ENCODE results near the gene TTC34.

TTC34 gene

DNA sequence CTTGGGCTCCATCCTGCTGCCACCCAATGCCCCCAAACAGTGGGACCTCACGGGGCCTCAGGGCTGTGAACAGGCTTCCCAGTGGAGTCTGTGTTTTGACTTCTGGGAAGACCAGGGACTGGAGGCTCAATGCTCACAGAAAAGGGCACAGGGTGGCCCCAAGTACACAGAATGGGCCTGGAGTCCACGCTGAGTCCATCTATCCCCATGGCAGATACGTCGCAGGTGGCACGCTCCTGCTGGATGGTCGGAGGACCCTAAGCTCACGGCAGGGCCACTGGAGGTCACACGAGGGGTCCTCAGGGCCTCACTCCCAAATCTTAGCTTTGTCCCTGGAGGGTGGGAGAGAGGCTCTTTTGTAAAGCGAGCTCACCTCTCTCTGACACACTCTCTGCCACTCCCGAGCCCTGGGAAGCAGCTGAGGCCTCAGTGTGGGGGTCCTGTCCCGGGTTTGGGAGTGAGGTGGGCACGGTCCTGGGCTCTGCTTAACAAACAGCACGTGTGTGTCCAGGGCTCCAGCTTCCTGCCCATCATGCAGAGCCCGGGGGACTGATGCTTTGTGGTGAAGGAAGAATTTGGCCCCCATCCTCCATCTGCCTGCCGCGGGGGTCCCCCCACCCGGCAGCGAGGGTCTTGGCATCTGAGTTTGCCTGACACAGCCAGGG, 27.2 kb upstream of the TTC34 start:
- no peak for DNase-seq (ENCODE audit: low read depth)

- DNase-seq (ENCODE audit: low read depth), result no peak
These were observed 25.3 kb upstream of the TTC34 start for GRCh38 chr1:2826736-2827292.

- no peak for DNase-seq (ENCODE audit: low read depth)
These were observed 24.8 kb upstream of the TTC34 start for GRCh38 chr1:2826316-2826715.

- no peak for DNase-seq (ENCODE audit: low read depth)
These were observed 24.1 kb upstream of the TTC34 start for GRCh38 chr1:2825487-2826189.

- DNase-seq (ENCODE audit: low read depth), result no peak
These were observed 23.5 kb upstream of the TTC34 start for GRCh38 chr1:2824999-2825398.

DNA sequence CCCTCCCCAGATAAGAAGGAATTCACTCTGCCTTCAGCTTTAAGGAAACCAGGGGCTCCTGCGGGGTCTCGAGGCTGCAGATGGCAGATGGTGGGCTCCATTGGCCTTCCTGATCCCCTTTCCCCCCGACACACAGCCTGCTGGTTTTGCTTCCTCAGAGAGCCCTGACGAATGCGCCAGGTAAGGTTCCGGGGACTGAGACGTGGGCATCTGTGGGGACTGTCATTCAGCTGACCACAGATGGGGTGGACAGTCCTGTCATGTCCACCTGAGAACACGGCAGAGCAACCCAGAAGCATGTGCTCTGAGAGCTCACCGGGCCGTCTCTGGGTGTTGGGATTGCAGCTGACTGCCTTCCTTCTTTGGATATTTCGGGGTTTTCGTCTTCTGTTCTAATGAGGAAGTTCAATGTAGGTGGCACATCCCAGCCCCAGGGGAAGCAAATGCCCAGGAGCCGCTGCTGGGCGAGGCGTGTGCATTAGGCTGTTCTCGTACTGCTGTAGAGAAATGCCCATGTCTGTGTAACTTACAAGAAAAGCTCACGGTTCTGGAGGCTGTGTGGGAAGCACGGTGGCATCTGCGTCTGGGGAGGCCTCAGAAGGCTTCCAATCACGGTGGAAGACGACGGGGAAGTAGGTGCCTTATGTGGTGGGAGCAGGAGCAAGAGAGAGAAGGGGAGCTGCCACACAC, 22.6 kb upstream of the TTC34 start:
- no peak for DNase-seq (ENCODE audit: low read depth)

DNA sequence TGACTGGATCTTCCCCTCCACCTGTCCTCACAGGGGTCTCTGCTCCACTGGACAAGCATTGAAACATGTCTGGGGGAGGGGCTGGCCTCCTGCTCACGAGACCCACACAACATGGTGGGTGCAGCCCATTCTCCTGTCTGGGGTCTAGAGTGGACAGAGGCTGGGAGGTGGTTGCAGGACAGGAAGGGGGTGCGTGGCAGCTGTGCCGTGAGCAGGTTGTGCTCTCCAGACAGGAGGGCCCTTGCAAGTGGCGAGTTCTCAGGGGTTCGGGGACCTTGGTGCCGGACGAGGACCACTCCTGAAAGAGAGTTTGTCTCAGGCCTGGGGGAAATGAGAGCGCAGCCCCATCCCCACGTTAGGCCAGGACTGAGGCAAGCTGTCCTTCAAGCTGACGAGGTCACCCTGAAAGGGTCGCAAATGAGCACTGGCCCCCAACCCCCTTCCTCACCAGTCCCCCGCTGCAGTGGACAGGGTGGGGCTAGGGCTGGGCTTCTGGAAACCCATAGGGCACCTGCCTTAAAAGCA, 21.2 kb upstream of the TTC34 start:
- DNase-seq (ENCODE audit: low read depth), result no peak

DNA sequence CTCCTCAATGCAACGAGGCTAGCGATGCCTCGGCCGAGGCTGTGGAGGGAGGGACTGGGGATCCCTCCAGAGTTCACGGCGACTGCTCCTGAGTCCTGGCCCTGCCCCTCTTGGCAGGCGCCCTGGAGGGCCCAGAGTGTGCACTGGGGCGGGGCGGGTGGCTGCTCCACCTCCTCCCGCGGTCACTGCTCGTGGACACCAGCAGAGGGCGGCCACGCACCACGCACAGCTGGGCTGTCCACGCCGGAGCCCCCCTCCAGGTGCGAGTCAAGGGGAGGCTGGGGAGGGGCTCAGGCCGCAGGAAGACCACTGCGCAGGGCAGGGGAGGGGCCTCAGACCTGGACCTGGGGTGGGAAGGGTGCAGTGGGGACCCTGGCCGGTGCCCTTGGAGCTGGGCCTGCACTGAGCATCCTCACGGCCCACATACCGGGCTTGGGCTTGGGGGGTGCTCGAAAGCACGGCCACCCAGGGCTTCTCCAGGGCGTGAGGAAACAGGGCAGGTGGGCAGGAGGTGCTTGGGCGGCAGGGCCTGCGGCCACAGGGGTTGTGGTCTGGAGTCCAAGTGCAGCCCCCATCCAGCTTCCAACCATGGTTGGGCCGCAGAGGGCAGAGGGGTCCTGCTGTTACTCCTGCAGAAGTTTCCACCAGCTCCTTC, 20.6 kb upstream of the TTC34 start:
- DNase-seq (ENCODE audit: low read depth), result no peak

DNA sequence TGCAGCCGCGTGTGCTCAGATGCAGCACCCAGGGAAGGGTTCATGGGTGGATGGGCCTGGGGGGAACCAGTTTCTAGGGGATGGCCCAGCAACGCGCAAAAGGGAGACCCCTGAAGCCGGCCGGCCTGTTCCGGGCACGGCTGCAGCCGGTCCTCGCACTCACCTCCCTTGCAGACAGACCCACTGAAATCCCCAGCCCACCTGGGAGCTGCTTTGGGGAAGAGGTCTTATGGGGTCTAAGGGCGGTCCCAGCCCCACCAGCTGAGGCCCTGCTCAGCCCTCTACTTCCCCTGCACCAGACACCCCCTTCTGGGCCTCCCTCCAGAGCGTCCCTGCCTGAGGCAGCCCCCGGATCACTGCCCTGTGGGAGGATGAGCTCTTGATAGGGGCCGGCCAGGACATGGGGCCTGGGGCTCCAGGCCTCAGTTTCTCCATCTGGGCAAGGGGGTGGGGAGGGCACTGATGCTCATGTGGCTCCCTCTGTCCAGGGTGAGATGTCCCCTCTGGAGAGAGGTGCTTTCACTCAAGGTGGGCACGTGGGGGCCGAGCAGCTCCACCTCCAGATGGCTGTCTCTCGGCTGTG, 20.0 kb upstream of the TTC34 start:
- DNase-seq (ENCODE audit: low read depth), result no peak

GRCh38 chr1:2820731-2821372, 19.4 kb upstream of the TTC34 start:
- no peak for DNase-seq (ENCODE audit: low read depth)

- no peak for DNase-seq (ENCODE audit: low read depth)
These were observed 18.6 kb upstream of the TTC34 start for GRCh38 chr1:2819831-2820730.

GRCh38 chr1:2819429-2819828, 17.9 kb upstream of the TTC34 start:
- no peak for DNase-seq (ENCODE audit: low read depth)

GRCh38 chr1:2817784-2818564, 16.5 kb upstream of the TTC34 start:
- DNase-seq (ENCODE audit: low read depth), result no peak

DNA sequence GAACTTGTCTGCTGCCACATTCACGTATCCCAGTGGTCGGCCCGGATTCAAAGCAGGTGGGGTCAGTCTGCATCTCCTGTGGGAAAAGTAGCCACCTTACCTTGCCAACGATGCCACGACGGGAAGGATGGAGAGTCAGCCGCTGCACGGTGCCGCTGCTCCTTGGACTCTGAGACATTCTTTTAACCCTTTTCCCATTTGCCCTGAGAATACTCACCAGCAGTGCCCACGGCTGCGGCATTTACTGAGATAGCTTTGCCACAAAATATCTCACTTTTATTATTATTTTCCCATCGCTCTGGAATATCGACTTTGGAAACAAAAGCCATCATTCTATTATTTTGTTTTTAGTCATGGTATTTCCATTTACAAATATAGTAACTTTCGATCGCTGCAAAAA, 15.3 kb upstream of the TTC34 start:
- no peak for DNase-seq (ENCODE audit: low read depth)

DNA sequence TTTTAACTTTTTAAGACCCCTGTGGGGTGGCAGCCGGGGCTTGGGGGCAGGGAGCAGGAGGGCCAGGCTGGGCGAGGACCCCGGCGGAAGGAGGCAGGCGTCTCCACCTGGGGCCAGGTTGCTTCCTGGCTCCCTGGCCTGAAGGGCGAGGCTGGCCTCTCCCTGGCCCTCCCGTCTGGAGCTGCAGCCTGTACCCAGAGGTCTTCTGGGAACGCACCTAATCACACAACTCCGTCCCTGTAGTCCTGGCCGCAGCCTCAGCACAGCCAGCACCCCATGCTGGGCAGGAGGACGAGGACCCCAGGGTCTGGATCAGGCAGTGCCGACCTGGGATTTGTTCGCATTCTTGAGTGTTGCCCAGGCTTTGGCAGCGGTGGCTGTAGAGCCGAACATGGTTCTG, 14.1 kb upstream of the TTC34 start:
- DNase-seq (ENCODE audit: low read depth), result no peak

DNA sequence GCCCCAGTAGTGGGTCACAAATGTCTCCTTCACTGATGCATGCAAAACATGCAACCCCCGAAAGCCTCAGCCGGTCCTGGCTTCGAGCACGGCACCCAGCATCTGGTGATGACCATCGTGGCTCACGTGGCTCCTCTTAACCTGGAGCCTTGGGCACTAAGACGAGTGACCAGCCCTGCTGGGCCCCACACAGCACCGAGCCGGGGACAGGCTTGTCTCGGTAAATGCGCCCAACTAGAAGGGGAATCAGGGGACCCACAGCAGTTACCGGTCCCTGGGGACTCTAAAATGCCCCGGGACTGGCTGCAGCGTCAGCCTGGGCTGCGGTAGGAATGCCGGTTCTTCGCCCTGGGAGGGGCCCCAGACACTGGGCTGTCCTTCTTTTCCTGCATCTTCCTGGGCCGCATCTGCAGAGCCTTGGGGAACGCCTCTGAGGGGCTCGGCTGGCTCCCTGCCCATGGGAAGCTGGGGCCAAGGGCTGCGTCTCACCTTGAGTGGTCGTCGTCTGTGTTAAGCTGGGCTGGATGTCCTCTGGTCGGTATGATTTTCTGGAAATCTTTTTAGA, 13.1 kb upstream of the TTC34 start:
- no peak for DNase-seq (ENCODE audit: low read depth)

DNA sequence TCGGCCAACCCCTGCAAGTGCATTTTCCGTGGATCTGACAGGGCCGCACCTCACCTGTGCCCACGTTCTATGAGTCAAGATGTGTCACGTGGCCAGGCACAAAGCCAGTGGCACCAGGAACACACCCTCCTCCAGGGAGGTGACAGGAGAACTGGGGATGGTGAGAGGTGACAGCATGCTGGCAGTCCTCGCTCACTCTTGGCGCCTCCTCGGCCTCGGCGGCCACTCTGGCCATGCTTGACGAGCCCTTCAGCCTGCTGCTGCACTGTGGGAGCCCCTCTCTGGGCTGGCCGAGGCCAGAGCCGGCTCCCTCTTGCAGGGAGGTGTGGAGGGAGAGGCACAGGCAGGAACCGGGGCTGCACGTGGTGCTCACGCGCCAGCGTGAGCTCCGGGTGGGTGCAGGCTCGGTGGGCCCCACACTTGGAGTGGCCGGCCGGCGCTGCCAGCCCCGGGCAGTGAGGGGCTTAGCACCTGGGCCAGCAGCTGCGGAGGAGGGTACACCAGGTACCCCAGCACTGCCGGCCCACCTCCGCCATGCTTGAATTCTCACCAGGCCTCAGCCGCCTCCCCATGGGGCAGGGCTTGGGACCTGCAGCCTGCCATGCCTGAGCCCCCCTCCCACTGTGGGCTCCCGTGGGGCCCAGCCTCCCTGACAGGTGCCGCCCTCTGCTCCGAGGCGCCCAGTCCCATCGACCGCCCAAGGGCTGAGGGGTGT, 11.6 kb upstream of the TTC34 start:
- DNase-seq (ENCODE audit: low read depth), result no peak

- no peak for DNase-seq (ENCODE audit: low read depth)
These were observed 10.6 kb upstream of the TTC34 start for GRCh38 chr1:2812136-2812535.

DNA sequence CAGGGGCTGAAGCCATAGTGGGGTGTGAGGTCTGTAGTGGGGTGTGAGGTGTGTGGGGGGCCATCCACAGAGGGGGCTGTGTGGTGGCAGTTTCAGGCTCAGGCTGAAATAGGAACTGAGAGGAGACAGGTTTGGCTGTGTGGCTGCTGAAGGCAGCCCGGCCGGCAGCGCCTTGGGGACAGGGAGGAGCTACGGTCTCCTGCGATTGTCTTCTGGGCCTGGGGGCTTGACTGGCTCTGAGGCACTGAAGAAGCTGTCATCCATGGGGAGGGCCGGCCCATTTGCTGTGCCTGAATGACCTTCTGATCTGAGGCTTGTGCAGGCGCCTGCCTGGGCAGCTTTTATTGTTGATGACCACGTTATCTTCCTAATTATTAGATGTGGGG, 10.0 kb upstream of the TTC34 start:
- no peak for DNase-seq (ENCODE audit: low read depth)

Measured in stimulated activated CD8-positive, alpha-beta memory T cell treated with anti-CD3 and anti-CD28 coated beads, Interleukin-12 subunit alpha, Interleukin-12 subunit beta, amount 100 ng/mL, for 4 hours (primary cell).